ENCODE data around the gene FOXP3. TPM values are rescaled to one million over a fixed set of nuclear protein-coding genes. Genes with fewer than 3 reads are reported as not detected.

FOXP3 gene
- total and polyA plus RNA-seq, 2 donors: 1.9 to 5.5 TPM

Other genes with a start within 250 kb of the FOXP3 start
- gene TFE3, start 221.4 kb downstream of the FOXP3 start, total RNA-seq: 9.1 TPM
- 27.1 TPM for gene TFE3, start 221.4 kb downstream of the FOXP3 start, polyA plus RNA-seq
- gene CCDC120, start 205.7 kb downstream of the FOXP3 start, total RNA-seq: 0.71 TPM
- 4.4 TPM for gene CCDC120, start 205.7 kb downstream of the FOXP3 start, polyA plus RNA-seq
- 4.1 TPM for gene PRAF2, start 190.7 kb downstream of the FOXP3 start, total RNA-seq
- gene PRAF2, start 190.7 kb downstream of the FOXP3 start, polyA plus RNA-seq: 24.6 TPM
- gene WDR45, start 184.8 kb downstream of the FOXP3 start, total RNA-seq: 27.3 TPM
- gene WDR45, start 184.8 kb downstream of the FOXP3 start, polyA plus RNA-seq: 103 TPM
- 24.7 TPM for gene GPKOW, start 141.0 kb downstream of the FOXP3 start, total RNA-seq
- gene GPKOW, start 141.0 kb downstream of the FOXP3 start, polyA plus RNA-seq: 15.1 TPM
- gene MAGIX, start 102.0 kb downstream of the FOXP3 start, total RNA-seq: 1.3 TPM
- gene MAGIX, start 102.0 kb downstream of the FOXP3 start, polyA plus RNA-seq: 3.0 TPM
- gene PLP2, start 92.8 kb downstream of the FOXP3 start, total RNA-seq: 36.6 TPM
- gene PLP2, start 92.8 kb downstream of the FOXP3 start, polyA plus RNA-seq: 130 TPM
- 2.2 TPM for gene PRICKLE3, start 78.3 kb downstream of the FOXP3 start, total RNA-seq
- gene PRICKLE3, start 78.3 kb downstream of the FOXP3 start, polyA plus RNA-seq: 5.4 TPM
- 14.4 TPM for gene SYP, start 64.5 kb downstream of the FOXP3 start, total RNA-seq
- 3.6 TPM for gene SYP, start 64.5 kb downstream of the FOXP3 start, polyA plus RNA-seq
- gene CACNA1F, start 31.4 kb downstream of the FOXP3 start, total RNA-seq: 0.61 TPM
- gene CACNA1F, start 31.4 kb downstream of the FOXP3 start, polyA plus RNA-seq: 1.8 TPM
- gene CCDC22, start 29.2 kb downstream of the FOXP3 start, total RNA-seq: 15.2 TPM
- gene CCDC22, start 29.2 kb downstream of the FOXP3 start, polyA plus RNA-seq: 20.9 TPM
- 3.2 TPM for gene PPP1R3F, start 5.1 kb upstream of the FOXP3 start, total RNA-seq
- gene PPP1R3F, start 5.1 kb upstream of the FOXP3 start, polyA plus RNA-seq: 4.6 TPM
- not detected for gene GAGE10, start 38.9 kb upstream of the FOXP3 start, total RNA-seq
- not detected for gene GAGE10, start 38.9 kb upstream of the FOXP3 start, polyA plus RNA-seq
- gene GAGE12J, start 57.3 kb upstream of the FOXP3 start, total RNA-seq: not detected
- gene GAGE12J, start 57.3 kb upstream of the FOXP3 start, polyA plus RNA-seq: not detected
- not detected for gene GAGE13, start 66.9 kb upstream of the FOXP3 start, total RNA-seq
- not detected for gene GAGE13, start 66.9 kb upstream of the FOXP3 start, polyA plus RNA-seq

Data from thymus (tissue), 2 donors.